Caco-2 (cell line): ENCODE measurements around the gene SSBP2. TPM values are rescaled to one million over a fixed set of nuclear protein-coding genes. Genes with fewer than 3 reads are reported as not detected.

Source experiments
- BruUV-seq: library from RNA; stranded (reverse); fragments of 400-500 nt; replicated peaks from 2 replicates; lab custom pipeline; 2021; lab: Mats Ljungman, UMichigan
- CTCF ChIA-PET: fragments of 300-600 bp; sonication (Branson Sonifier 250); formaldehyde crosslinking; loops from one replicate; lab custom pipeline; 2022; ENCODE audit warnings: antibody characterized with exemption; lab: Charles Lee
- POLR2A ChIA-PET: fragments of 300-600 bp; sonication (Branson Sonifier 250); formaldehyde crosslinking; loops from one replicate; lab custom pipeline; 2022; ENCODE audit warnings: antibody characterized with exemption; lab: Charles Lee
- DNase-seq, 2 experiments: peaks; one replicate each; pipeline versions ENCODE4 v3.0.0 to v3.0.0-alpha.2; 2020 to 2022
- H3K27me3 ChIP-seq: replicated peaks from 2 replicates; pipeline ENCODE4 v1.6.0; 2011; ENCODE audit warnings: low read length; ENCODE audit not compliant: control insufficient read depth, insufficient read depth
- H3K36me3 ChIP-seq: 2 replicates; pipeline ENCODE4 v1.5.1; 2011; ENCODE audit warnings: low read length; ENCODE audit not compliant: control insufficient read depth, insufficient read depth
- H3K4me1 ChIP-seq: fragments of 250-450 bp; sonication (Bioruptor Pico); 2 replicates; pipeline ENCODE4 v1.5.1; 2020; ENCODE audit warnings: mild to moderate bottlenecking
- H3K4me3 ChIP-seq: 2 replicates; pipeline ENCODE4 v1.5.1; 2011; ENCODE audit warnings: low read depth, mild to moderate bottlenecking, control low read depth, low read length
- H3K9me3 ChIP-seq: fragments of 250-450 bp; sonication (Bioruptor Pico); 2 replicates; pipeline ENCODE4 v1.5.1; 2020; ENCODE audit warnings: mild to moderate bottlenecking, moderate library complexity
- H3K27ac Mint-ChIP-seq: one replicate; pipeline ENCODE4 v1.8.0; 2022; ENCODE audit warnings: mixed read lengths; ENCODE audit not compliant: unreplicated experiment
- H3K27me3 Mint-ChIP-seq: one replicate; pipeline ENCODE4 v1.8.0; 2022; ENCODE audit warnings: mixed read lengths; ENCODE audit not compliant: insufficient read depth, unreplicated experiment
- H3K36me3 Mint-ChIP-seq: one replicate; pipeline ENCODE4 v1.8.0; 2022; ENCODE audit warnings: mild to moderate bottlenecking, mixed read lengths; ENCODE audit not compliant: insufficient read depth, unreplicated experiment
- H3K4me1 Mint-ChIP-seq: one replicate; pipeline ENCODE4 v1.8.0; 2022; ENCODE audit warnings: low read depth, mixed read lengths; ENCODE audit not compliant: unreplicated experiment
- H3K4me3 Mint-ChIP-seq: one replicate; pipeline ENCODE4 v1.8.0; 2022; ENCODE audit warnings: mild to moderate bottlenecking, moderate library complexity, mixed read lengths; ENCODE audit not compliant: unreplicated experiment
- H3K9me3 Mint-ChIP-seq: one replicate; pipeline ENCODE4 v1.8.0; 2022; ENCODE audit warnings: mixed read lengths; ENCODE audit not compliant: unreplicated experiment
- CTCF ChIP-seq, 2 experiments: fragments of 200-600 bp in 1 of 2; IDR thresholded peaks; 1 replicate in 1 of 2; 2 replicates in 1 of 2; pipeline versions ENCODE4 v1.5.1 to v1.8.0; 2011 to 2022; ENCODE audit warnings: antibody characterized with exemption in 1 of 2, control low read depth in 1 of 2, inconsistent platforms in 1 of 2, low read depth in 1 of 2, low read length in 1 of 2, mild to moderate bottlenecking in 1 of 2, moderate library complexity in 1 of 2; ENCODE audit not compliant: insufficient read depth in 1 of 2, severe bottlenecking in 1 of 2, unreplicated experiment in 1 of 2
- intact Hi-C: fragments of 100-400 bp; cut with micrococcal nuclease; formaldehyde crosslinking; loops from one replicate; pipeline ENCODE4 v1.10.0; 2022; ENCODE audit not compliant: unreplicated experiment
- total RNA-seq: library from RNA; stranded (reverse); gene quantifications from 2 replicates; pipeline ENCODE4 v1.2.3, GENCODE V29; 2022

Gene SSBP2
- total RNA-seq, 1 experiment from 2014 or later: 2.5 TPM

DNA sequence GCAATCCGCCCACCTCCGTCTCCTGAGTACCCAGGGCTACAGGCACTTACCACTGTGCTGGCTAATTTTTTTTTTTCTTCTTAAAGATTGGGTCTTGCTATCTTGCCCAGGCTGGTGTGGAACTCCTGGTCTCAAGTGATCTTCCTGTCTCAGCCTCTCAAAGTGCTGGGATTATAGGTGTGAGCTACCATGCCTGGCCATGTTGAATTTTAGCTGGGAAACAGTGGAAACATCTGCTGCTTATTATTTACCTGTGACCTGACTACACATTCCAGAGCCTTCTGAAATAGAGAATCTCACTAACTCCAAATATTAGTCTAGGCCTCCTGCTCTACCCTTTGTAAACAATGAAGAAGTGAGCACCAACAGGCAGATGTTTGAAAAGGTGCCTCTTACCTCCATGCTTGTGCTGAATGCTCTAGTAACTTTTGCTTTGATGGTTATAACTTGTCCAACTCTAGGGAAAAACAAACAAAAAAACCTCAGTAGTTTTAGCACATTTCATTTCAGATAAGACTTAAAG, 379.5 kb downstream of the SSBP2 start:
- peak overlapping the region; percentile 57 for H3K27ac Mint-ChIP-seq
- CTCF ChIA-PET: interaction anchor here (0.6 to 1.2 kb wide), 2 partner anchors 9 to 71 kb away, joined by 5 to 6 read pairs; no protein-coding TSS in a partner anchor
- intact Hi-C loops: loop anchor here (1.0 kb wide), 4 partner anchors 8 to 70 kb away; partner anchors contain the start of gene ZCCHC9
- Histone ChIP-seq H3K9me3 (no peaks in the 10 kb centered on the region), H3K27me3 (no peaks in the 10 kb centered on the region), H3K4me1 (peaks cover 45% of the 10 kb centered on the region), H3K4me3 (no peak overlapping the region), H3K36me3 (no peaks in the 10 kb centered on the region)
- peaks cover 60% of the 10 kb centered on the region for H3K4me1 Mint-ChIP-seq
- H3K9me3 Mint-ChIP-seq: peaks cover 13% of the 10 kb centered on the region
- H3K36me3 Mint-ChIP-seq: no peaks in the 10 kb centered on the region
- TF ChIP-seq CTCF (IDR thresholded peaks at IDR 0.05; ENCODE audit: insufficient read depth in 1 of 2, low read depth in 1 of 2, low read length in 1 of 2, severe bottlenecking in 1 of 2, unreplicated experiment in 1 of 2): no peak
- no peaks in the 10 kb centered on the region for H3K27me3 Mint-ChIP-seq
- DNase-seq: peak; percentile 81 to 82
- peak overlapping the region; percentile 45 for H3K4me3 Mint-ChIP-seq
- POLR2A ChIA-PET: no interaction called here
- no TSS peak for BruUV-seq

GRCh38 chr5:81370912-81371311, 380.0 kb downstream of the SSBP2 start:
- TF ChIP-seq CTCF (IDR thresholded peaks at IDR 0.05; ENCODE audit: insufficient read depth in 1 of 2, low read depth in 1 of 2, low read length in 1 of 2, severe bottlenecking in 1 of 2, unreplicated experiment in 1 of 2): no peak
- Mint-ChIP-seq H3K27ac (peak overlapping the region; percentile 57), H3K27me3 (no peaks in the 10 kb centered on the region), H3K4me3 (peak overlapping the region; percentile 45), H3K36me3 (no peaks in the 10 kb centered on the region), H3K4me1 (peaks cover 60% of the 10 kb centered on the region), H3K9me3 (peaks cover 8% of the 10 kb centered on the region)
- intact Hi-C loops: loop anchor here (1.0 kb wide), 4 partner anchors 8 to 70 kb away; partner anchors contain the start of gene ZCCHC9
- Histone ChIP-seq H3K27me3 (no peaks in the 10 kb centered on the region), H3K4me3 (no peak overlapping the region), H3K36me3 (no peaks in the 10 kb centered on the region), H3K9me3 (no peaks in the 10 kb centered on the region), H3K4me1 (peaks cover 49% of the 10 kb centered on the region)
- POLR2A ChIA-PET: no interaction called here
- TSS peak; percentile 28 for BruUV-seq
- DNase-seq: no peak
- CTCF ChIA-PET: interaction anchor here (1.2 kb wide), 1 partner anchor 71 kb away, joined by 5 read pairs; no protein-coding TSS in a partner anchor

- DNase-seq: no peak
- no peak for TF ChIP-seq CTCF (IDR thresholded peaks at IDR 0.05; ENCODE audit: insufficient read depth in 1 of 2, low read depth in 1 of 2, low read length in 1 of 2, severe bottlenecking in 1 of 2, unreplicated experiment in 1 of 2)
- no TSS peak for BruUV-seq
- POLR2A ChIA-PET: no interaction called here
- H3K4me3 Mint-ChIP-seq: no peak overlapping the region
- no peaks in the 10 kb centered on the region for H3K36me3 Mint-ChIP-seq
- intact Hi-C loops: no loop called here
- no peaks in the 10 kb centered on the region for H3K9me3 Mint-ChIP-seq
- no peaks in the 10 kb centered on the region for H3K27me3 ChIP-seq
- H3K27me3 Mint-ChIP-seq: no peaks in the 10 kb centered on the region
- no peak overlapping the region for H3K4me3 ChIP-seq
- no peaks in the 10 kb centered on the region for H3K36me3 ChIP-seq
- peaks cover 54% of the 10 kb centered on the region for H3K4me1 Mint-ChIP-seq
- no peaks in the 10 kb centered on the region for H3K9me3 ChIP-seq
- CTCF ChIA-PET: no interaction called here
- peak overlapping the region; percentile 74 for H3K27ac Mint-ChIP-seq
- H3K4me1 ChIP-seq: peaks cover 48% of the 10 kb centered on the region
Observed at GRCh38 chr5:81365541-81365940, 385.4 kb downstream of the SSBP2 start.
